ENCODE data around the gene TMEM169.

The TMEM169 gene

DNA sequence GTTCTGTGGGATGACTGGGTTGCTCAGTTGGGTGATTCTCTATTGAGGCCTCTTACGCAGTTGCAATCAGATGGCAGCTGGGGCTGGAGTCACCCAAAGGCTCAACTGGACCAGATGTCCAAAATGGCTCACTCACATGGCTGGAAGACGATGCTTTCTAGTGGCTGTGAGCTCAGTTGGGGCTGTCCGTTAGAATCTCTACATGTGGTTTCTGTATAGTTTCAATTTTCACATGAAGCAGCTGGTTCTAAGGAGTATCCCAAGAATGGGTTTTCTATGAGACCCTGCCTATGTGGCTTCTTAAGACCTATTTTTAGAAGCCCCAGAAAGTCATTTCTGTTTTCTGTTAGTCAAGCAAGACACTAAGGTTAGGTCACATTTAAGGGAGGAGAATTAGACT is 31.9 kb downstream of the TMEM169 start:
- no peak overlapping the region for H3K4me3 ChIP-seq (replicated peaks; ENCODE audit: low read depth, low read length)
- no peak for DNase-seq (ENCODE audit: extremely low read depth, low read depth)
- TF ChIP-seq, protein P1, sequence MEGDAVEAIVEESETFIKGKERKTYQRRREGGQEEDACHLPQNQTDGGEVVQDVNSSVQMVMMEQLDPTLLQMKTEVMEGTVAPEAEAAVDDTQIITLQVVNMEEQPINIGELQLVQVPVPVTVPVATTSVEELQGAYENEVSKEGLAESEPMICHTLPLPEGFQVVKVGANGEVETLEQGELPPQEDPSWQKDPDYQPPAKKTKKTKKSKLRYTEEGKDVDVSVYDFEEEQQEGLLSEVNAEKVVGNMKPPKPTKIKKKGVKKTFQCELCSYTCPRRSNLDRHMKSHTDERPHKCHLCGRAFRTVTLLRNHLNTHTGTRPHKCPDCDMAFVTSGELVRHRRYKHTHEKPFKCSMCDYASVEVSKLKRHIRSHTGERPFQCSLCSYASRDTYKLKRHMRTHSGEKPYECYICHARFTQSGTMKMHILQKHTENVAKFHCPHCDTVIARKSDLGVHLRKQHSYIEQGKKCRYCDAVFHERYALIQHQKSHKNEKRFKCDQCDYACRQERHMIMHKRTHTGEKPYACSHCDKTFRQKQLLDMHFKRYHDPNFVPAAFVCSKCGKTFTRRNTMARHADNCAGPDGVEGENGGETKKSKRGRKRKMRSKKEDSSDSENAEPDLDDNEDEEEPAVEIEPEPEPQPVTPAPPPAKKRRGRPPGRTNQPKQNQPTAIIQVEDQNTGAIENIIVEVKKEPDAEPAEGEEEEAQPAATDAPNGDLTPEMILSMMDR (IDR thresholded peaks at IDR 0.05; ENCODE audit: low read depth, low read length, missing control alignments): no peak

DNA sequence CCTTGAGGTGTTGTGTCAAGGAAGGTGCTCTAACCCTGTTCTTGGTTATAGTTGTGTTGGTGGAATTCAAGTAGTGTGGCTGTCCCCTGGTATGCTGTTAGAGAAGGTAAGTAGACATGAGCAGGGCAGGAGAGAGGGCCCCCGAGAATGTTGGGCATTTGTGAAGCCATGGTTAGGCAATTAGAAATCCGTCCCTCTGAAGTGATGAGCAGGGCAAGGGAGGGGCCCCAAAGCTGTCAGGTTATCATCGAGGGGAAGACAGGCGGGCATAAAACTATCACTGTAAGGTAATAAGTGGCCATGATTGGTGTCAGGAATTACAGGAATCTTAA is 32.6 kb downstream of the TMEM169 start:
- TF ChIP-seq, protein P1 (IDR thresholded peaks at IDR 0.05; ENCODE audit: low read depth, low read length, missing control alignments): no peak
- H3K4me3 ChIP-seq (replicated peaks; ENCODE audit: low read depth, low read length): no peak overlapping the region

DNA sequence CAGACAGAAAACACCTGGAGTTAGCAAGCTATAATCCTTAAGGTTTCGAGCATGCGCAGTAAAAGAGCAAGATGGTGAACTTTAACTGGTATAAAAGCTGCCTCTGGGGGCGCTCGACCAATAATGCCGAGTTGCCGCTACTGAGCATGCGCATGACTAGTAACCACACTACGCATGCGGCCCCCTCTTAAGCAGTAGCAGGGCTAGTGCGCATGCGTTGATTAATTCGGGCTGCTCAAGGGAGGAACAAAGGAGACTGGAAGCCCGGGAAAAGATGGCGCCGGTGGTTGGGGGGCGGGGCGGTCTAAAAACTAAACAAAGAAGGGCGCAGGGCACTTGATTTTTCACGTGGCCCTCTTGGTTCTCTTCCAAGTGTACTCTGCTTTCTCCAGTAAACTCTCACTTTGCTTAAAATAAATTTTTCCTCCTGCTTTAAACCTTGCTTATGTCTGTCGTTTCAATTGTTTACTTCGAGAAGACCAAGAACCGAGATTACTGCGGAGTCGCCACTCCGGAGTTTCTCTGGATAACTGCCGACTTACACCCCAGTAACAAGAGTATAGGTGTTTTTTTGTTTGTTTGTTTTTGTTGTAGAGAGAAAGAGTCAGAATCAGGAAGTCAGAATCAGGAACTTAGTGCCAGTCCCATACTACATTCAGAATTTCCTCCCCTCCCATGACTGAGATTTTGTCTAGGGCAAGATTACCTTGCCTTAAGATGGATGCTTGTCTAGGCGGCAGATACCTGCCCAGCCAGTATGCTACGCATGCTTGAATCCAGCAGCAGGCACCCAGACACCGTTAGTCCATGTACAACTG is 33.2 kb downstream of the TMEM169 start:
- peak overlapping the region; percentile 50 for H3K4me3 ChIP-seq (replicated peaks; ENCODE audit: low read depth, low read length)
- DNase-seq (ENCODE audit: extremely low read depth, low read depth): peak; percentile 99
- TF ChIP-seq, protein P1 (IDR thresholded peaks at IDR 0.05; ENCODE audit: low read depth, low read length, missing control alignments): peak; percentile 84

More for the DNA sequence above, 32.6 kb downstream of the TMEM169 start:
- no peak for DNase-seq (ENCODE audit: extremely low read depth, low read depth)

DNA sequence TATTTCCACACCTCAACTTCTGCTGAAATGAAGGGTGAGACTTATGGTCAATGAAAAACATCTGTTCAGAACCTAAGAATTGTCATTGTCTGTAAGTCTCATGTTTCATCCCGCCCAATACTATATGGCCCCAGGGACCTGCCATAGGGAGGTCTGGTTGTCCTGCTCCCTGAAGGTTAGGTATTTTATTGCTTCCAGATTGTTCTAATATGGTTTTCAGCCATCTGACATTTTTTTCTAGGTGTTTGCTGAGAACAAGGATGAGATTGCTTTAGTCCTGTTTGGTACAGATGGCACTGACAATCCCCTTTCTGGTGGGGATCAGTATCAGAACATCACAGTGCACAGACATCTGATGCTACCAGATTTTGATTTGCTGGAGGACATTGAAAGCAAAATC is 34.7 kb downstream of the TMEM169 start:
- DNase-seq (ENCODE audit: extremely low read depth, low read depth): no peak
- TF ChIP-seq, protein P1 (IDR thresholded peaks at IDR 0.05; ENCODE audit: low read depth, low read length, missing control alignments): no peak
- no peak overlapping the region for H3K4me3 ChIP-seq (replicated peaks; ENCODE audit: low read depth, low read length)

DNA sequence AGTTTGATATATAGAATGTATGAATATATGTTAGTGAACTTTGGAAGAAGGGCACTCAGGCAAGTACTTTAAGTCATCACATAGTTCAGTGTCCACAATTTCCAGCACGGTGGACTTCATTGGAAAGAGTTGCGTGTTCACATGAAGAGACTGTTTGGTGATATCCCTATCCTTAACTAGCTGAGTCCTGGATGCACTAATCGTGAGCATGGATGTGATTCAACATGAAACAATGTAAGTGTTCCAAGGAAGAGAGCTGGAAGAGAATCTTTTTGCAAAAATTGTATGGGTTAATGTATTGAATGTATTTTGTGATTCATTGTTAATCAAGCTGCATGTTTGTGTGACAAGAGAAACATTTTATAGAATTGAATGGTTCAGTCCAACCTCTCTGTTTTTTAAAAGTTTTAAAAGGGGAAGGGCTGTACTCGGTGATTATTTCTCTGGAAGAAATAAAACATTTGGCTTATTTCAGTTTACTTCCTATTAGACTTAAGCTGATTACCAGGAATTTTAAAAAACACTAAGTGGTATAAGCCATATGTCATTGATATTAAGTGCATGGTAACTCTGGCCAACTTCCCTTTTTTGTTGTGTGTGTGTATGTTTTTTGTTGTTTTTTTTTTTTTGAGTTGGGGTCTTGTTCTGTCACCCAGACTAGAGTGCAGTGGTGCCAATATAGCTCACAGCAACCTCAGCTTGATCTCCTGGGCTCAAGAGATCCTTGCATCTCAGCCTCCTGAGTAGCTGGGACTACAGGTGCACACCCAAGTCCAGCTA is 36.0 kb downstream of the TMEM169 start:
- no peak overlapping the region for H3K4me3 ChIP-seq (replicated peaks; ENCODE audit: low read depth, low read length)
- no peak for DNase-seq (ENCODE audit: extremely low read depth, low read depth)
- TF ChIP-seq, protein P1 (IDR thresholded peaks at IDR 0.05; ENCODE audit: low read depth, low read length, missing control alignments): no peak

DNA sequence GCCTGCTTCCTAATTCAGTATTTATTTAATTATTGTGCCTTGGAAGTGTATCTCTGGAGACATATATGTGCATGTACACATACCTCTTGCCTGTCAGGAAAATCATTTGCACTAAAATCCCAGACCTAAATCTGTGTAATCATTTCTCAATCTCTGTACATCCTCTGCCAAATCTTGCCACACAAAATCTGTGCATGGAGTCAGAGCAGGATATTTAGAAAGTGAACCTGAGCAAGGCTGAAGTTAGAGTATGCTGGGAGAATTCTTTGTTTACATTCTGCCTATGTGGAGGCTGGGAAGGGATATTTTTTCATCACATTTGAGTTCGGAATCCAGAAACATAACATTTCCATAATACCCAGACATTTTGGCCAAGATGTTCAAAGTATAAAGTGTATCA is 36.8 kb downstream of the TMEM169 start:
- DNase-seq (ENCODE audit: extremely low read depth, low read depth): no peak
- H3K4me3 ChIP-seq (replicated peaks; ENCODE audit: low read depth, low read length): no peak overlapping the region

More for the DNA sequence above, 36.8 kb downstream of the TMEM169 start:
- TF ChIP-seq, protein P1 (IDR thresholded peaks at IDR 0.05; ENCODE audit: low read depth, low read length, missing control alignments): no peak
